Measurements from ENCODE around the gene CALCOCO2. TPM values are rescaled to one million over a fixed set of nuclear protein-coding genes. Genes with fewer than 3 reads are reported as not detected.

CALCOCO2 gene
- total RNA-seq, 3 donors from 2014 or later, result 181 to 296 (median 224) TPM

DNA sequence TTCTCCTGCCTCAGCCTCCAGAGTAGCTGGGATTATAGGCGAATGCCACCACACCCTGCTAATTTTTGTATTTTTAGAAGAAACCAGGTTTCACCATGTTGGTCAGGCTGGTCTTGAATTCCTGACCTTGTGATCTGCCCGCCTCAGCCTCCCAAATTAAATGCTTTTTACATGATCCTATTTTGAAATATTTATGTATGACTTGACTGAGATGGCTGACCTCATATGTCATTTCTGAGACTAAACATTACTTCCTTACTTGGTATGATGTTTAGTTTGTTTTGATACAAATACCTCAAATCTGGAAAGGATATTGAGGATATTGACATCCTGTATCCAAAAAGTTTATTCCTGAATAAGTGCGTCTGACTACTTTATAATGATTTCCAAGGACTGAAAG, 11.9 kb downstream of the CALCOCO2 start:
- no peak for DNase-seq
- no peak for ATAC-seq
- TF ChIP-seq, protein P1, sequence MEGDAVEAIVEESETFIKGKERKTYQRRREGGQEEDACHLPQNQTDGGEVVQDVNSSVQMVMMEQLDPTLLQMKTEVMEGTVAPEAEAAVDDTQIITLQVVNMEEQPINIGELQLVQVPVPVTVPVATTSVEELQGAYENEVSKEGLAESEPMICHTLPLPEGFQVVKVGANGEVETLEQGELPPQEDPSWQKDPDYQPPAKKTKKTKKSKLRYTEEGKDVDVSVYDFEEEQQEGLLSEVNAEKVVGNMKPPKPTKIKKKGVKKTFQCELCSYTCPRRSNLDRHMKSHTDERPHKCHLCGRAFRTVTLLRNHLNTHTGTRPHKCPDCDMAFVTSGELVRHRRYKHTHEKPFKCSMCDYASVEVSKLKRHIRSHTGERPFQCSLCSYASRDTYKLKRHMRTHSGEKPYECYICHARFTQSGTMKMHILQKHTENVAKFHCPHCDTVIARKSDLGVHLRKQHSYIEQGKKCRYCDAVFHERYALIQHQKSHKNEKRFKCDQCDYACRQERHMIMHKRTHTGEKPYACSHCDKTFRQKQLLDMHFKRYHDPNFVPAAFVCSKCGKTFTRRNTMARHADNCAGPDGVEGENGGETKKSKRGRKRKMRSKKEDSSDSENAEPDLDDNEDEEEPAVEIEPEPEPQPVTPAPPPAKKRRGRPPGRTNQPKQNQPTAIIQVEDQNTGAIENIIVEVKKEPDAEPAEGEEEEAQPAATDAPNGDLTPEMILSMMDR (IDR thresholded peaks at IDR 0.05), result no peak
- Histone ChIP-seq H3K4me3 (no peak overlapping the region), H3K9me3 (no peaks in the 10 kb centered on the region), H3K4me1 (ENCODE audit: low read depth) (peaks cover 40% of the 10 kb centered on the region), H3K36me3 (ENCODE audit: low read depth) (peaks cover 3% of the 10 kb centered on the region)
- intact Hi-C loops (cut with DNase I, micrococcal nuclease), result no loop called here

DNA sequence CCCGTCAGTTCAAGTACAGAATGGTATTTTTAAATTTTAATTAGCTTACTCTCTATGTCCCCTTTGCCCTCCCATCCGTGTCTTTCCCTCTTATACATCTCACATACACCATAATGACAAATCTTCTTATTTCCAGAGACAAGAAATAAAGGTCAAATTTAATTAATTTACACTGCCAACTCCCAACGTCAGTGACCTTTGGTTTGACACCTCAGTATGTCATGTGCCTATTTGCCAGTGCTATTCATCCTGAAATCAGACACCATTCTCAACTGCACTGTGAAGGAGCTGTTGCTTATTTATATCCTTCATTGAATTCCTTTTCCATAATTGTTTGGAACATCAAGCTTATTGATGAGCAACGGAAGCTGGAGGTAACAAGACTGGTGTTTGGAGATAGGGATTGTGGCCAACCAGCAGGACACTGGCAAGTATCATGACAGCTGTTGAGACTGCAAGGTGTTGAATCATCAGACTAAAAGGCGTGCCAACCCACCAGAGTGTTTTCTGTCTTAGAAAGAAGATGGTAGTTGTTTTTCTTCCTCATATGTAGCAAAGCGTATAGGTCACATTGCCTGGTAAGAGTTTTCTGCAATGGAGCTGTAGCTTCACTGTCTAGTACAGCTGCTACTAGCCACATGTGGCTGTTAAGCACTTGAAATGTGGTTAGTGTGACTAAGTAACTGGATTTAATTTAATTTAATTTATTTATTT, 12.5 kb downstream of the CALCOCO2 start:
- peaks cover 35% of the 10 kb centered on the region for H3K4me1 ChIP-seq (ENCODE audit: low read depth)
- ATAC-seq (peak; percentile 17), DNase-seq (no peak)
- H3K36me3 ChIP-seq (ENCODE audit: low read depth), result peaks cover 4% of the 10 kb centered on the region
- intact Hi-C loops (cut with DNase I, micrococcal nuclease), result no loop called here
- no peaks in the 10 kb centered on the region for H3K9me3 ChIP-seq
- H3K4me3 ChIP-seq, result no peak overlapping the region
- TF ChIP-seq, protein P1 (IDR thresholded peaks at IDR 0.05), result no peak

DNA sequence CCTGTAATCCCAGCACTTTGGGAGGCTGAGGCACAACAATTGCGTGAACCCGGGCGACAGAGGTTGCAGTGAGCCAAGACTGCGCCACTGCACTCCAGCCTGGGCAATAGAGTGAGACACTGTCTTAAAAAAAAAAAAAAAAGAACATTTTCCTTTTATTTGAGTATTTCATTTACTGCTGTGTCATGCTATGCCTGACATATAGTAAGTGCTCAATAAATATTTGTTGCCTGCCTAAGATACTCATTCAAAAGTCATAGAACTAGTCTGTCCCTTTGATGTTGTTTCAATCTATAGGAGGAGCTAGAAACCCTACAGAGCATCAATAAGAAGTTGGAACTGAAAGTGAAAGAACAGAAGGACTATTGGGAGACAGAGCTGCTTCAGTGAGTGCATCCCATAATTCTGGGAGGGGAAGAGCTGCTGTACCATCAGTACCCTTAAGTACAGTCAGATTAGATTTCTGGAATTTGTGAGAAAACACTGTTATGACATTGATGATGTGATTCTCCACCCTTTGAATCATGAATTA, 20.0 kb downstream of the CALCOCO2 start:
- H3K9me3 ChIP-seq, result no peaks in the 10 kb centered on the region
- no peak for DNase-seq
- H3K4me3 ChIP-seq, result no peak overlapping the region
- TF ChIP-seq, protein P1 (IDR thresholded peaks at IDR 0.05), result no peak
- H3K4me1 ChIP-seq (ENCODE audit: low read depth), result no peaks in the 10 kb centered on the region
- no peak for ATAC-seq
- peaks cover 13% of the 10 kb centered on the region for H3K36me3 ChIP-seq (ENCODE audit: low read depth)
- intact Hi-C loops (cut with DNase I, micrococcal nuclease), result no loop called here

DNA sequence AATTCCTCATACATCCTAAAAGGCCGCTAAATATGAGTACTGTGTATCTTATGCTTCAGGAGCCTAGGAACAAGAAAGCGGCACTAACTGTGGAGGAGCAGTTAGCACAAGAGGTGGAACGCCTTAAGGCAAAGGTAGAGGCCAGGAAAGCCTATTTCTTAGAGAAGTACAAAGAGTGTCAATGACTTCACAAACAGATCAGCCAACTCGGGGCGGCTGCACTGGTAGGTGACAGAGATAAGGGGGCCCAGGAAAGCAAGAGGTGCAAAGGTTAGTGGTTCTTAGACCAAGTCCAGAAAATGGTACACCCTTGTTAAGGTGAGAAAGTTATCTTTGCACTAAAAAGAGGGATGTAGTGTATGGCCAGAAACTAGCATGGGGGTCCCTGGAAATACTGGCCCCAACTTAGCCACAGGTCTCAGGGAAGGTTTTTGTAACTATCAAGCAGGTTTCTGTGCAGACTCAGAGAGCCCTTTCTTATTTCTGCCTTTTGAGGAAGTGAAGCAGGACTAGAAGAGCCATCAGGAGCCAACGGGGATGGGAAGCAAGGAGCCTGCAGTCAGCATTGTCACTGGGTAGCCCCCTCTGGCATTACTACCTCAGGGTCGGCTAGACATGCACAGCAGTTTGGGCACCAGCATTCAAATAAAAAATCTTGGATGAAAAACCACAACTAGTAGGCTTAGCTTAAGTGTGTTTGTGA, 24.1 kb downstream of the CALCOCO2 start:
- Histone ChIP-seq H3K36me3 (ENCODE audit: low read depth) (peaks cover 5% of the 10 kb centered on the region), H3K9me3 (no peaks in the 10 kb centered on the region), H3K4me3 (no peak overlapping the region), H3K4me1 (ENCODE audit: low read depth) (no peaks in the 10 kb centered on the region)
- TF ChIP-seq, protein P1 (IDR thresholded peaks at IDR 0.05), result no peak
- ATAC-seq (no peak), DNase-seq (no peak)
- intact Hi-C loops (cut with DNase I, micrococcal nuclease), result no loop called here

DNA sequence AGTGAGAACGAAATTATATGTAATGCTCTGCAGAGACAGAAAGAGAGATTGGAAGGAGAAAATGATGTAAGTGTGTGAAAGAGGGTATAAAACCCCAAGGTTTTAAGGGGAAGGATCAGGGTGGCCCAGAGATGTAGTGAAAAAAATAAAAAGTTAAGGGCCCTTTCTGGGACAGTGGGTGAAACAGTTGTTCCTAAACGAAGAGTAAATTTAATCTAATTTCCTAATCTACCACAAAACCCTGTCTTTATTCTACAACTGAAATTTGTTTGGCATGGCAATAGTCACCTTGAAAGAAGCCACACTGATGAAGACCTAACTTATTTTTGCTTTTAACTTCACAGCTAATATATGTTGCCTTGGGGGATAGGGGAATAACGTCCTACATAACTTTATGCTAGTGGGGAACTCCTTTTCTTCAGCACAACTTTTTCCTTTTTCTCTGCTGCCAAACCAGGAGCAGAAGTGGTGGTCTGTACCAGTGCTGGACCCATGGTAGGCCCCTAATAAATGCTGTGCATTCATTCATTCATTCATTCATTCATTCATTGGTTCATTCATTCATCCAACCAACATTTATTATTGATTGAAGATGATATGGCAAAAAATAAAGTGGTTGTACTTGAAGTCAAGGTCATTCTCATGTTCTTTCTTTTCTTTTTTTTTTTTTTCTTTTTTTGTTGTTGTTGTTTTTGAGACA, 25.4 kb downstream of the CALCOCO2 start:
- DNase-seq, result no peak
- no peak for ATAC-seq
- H3K9me3 ChIP-seq, result no peaks in the 10 kb centered on the region
- TF ChIP-seq, protein P1 (IDR thresholded peaks at IDR 0.05), result no peak
- intact Hi-C loops (cut with DNase I, micrococcal nuclease), result no loop called here
- no peaks in the 10 kb centered on the region for H3K4me1 ChIP-seq (ENCODE audit: low read depth)
- H3K4me3 ChIP-seq, result no peak overlapping the region
- H3K36me3 ChIP-seq (ENCODE audit: low read depth), result peaks cover 5% of the 10 kb centered on the region

All from mucosa of descending colon (tissue), 3 donors.